H9 (cell line): Measurements from ENCODE around the gene EHBP1. TPM values are rescaled to one million over a fixed set of nuclear protein-coding genes. Genes with fewer than 3 reads are reported as not detected.

Experiments
- DNase-seq: peaks from one replicate; pipeline ENCODE4 v3.0.0-alpha.2; 2017
- H2AFZ ChIP-seq: one replicate; pipeline ENCODE4 v1.6.1; 2013; ENCODE audit warnings: mild to moderate bottlenecking, low read length, control low read depth, moderate library complexity
- H2AK5ac ChIP-seq: 2 replicates; pipeline ENCODE4 v1.6.1; 2013; ENCODE audit warnings: low read length, control low read depth, mixed read lengths; ENCODE audit not compliant: insufficient read length
- H2BK120ac ChIP-seq: one replicate; pipeline ENCODE4 v1.6.1; 2013; ENCODE audit warnings: low read depth, mild to moderate bottlenecking, low read length, control low read depth, inconsistent platforms; ENCODE audit not compliant: poor library complexity, severe bottlenecking
- H2BK12ac ChIP-seq: 2 replicates; pipeline ENCODE4 v1.6.1; 2013; ENCODE audit warnings: low read length, control low read depth, mixed read lengths, low read depth; ENCODE audit not compliant: insufficient read length
- H2BK15ac ChIP-seq: 2 replicates; pipeline ENCODE4 v1.6.1; 2013; ENCODE audit warnings: low read depth, low read length, control low read depth
- H2BK20ac ChIP-seq: one replicate; pipeline ENCODE4 v1.6.1; 2013; ENCODE audit warnings: low read depth, mild to moderate bottlenecking, low read length, control low read depth, inconsistent platforms; ENCODE audit not compliant: poor library complexity, severe bottlenecking
- H2BK5ac ChIP-seq: 2 replicates; pipeline ENCODE4 v1.6.1; 2013; ENCODE audit warnings: low read length, control low read depth, mixed read lengths; ENCODE audit not compliant: insufficient read length
- H3K14ac ChIP-seq: 2 replicates; pipeline ENCODE4 v1.6.1; 2013; ENCODE audit warnings: low read length, control low read depth; ENCODE audit not compliant: insufficient read depth
- H3K18ac ChIP-seq: 2 replicates; pipeline ENCODE4 v1.6.1; 2013; ENCODE audit warnings: low read depth, mild to moderate bottlenecking, mixed read lengths, low read length, control low read depth; ENCODE audit not compliant: insufficient read length
- H3K23ac ChIP-seq: 2 replicates; pipeline ENCODE4 v1.6.1; 2013; ENCODE audit warnings: low read length, control low read depth, mixed read lengths, low read depth; ENCODE audit not compliant: insufficient read length
- H3K23me2 ChIP-seq: 2 replicates; pipeline ENCODE4 v1.6.1; 2013; ENCODE audit warnings: low read depth, mild to moderate bottlenecking, mixed read lengths, low read length, control low read depth; ENCODE audit not compliant: insufficient read length, poor library complexity, severe bottlenecking
- H3K27ac ChIP-seq: 2 replicates; pipeline ENCODE4 v1.5.1; 2013; ENCODE audit warnings: low read length, control low read depth, mixed read lengths, low read depth; ENCODE audit not compliant: insufficient read length
- H3K27me3 ChIP-seq: 2 replicates; pipeline ENCODE4 v1.6.1; 2013; ENCODE audit warnings: low read length, control low read depth, inconsistent platforms; ENCODE audit not compliant: insufficient read depth
- H3K4ac ChIP-seq: 2 replicates; pipeline ENCODE4 v1.6.1; 2013; ENCODE audit warnings: low read depth, mild to moderate bottlenecking, control low read depth, inconsistent platforms, low read length, moderate library complexity
- H3K4me1 ChIP-seq: 2 replicates; pipeline ENCODE4 v1.6.1; 2013; ENCODE audit warnings: low read length, control low read depth, inconsistent platforms; ENCODE audit not compliant: insufficient read depth
- H3K4me2 ChIP-seq: 2 replicates; pipeline ENCODE4 v1.6.1; 2013; ENCODE audit warnings: low read length, control low read depth, mixed read lengths; ENCODE audit not compliant: insufficient read length, insufficient read depth
- H3K56ac ChIP-seq: 2 replicates; pipeline ENCODE4 v1.6.1; 2013; ENCODE audit warnings: low read depth, mild to moderate bottlenecking, mixed read lengths, low read length, control low read depth; ENCODE audit not compliant: insufficient read length
- H3K79me1 ChIP-seq: 2 replicates; pipeline ENCODE4 v1.6.1; 2013; ENCODE audit warnings: low read depth, mild to moderate bottlenecking, moderate library complexity, low read length, control low read depth, inconsistent platforms; ENCODE audit not compliant: insufficient read depth, poor library complexity, severe bottlenecking
- H3K79me2 ChIP-seq: 2 replicates; pipeline ENCODE4 v1.6.1; 2013; ENCODE audit warnings: low read length, control low read depth, inconsistent platforms; ENCODE audit not compliant: insufficient read depth
- H3K9ac ChIP-seq: 2 replicates; pipeline ENCODE4 v1.6.1; 2013; ENCODE audit warnings: low read length, control low read depth, mixed read lengths; ENCODE audit not compliant: insufficient read length; ENCODE audit errors: extremely low read depth
- H3K9me3 ChIP-seq: one replicate; pipeline ENCODE4 v1.6.1; 2013; ENCODE audit warnings: low read depth, low read length, inconsistent platforms; ENCODE audit not compliant: control insufficient read depth
- H3T11ph ChIP-seq: one replicate; pipeline ENCODE4 v1.6.1; 2013; ENCODE audit warnings: mild to moderate bottlenecking, low read length, control low read depth, inconsistent platforms
- H4K20me1 ChIP-seq: one replicate; pipeline ENCODE4 v1.6.1; 2013; ENCODE audit not compliant: control insufficient read depth, insufficient read length, insufficient read depth
- H4K5ac ChIP-seq: 2 replicates; pipeline ENCODE4 v1.6.1; 2013; ENCODE audit warnings: low read depth, mild to moderate bottlenecking, mixed read lengths, low read length, control low read depth; ENCODE audit not compliant: insufficient read length
- H4K8ac ChIP-seq: replicated peaks from 2 replicates; pipeline ENCODE4 v1.6.1; 2013; ENCODE audit warnings: low read length, control low read depth, mixed read lengths, low read depth; ENCODE audit not compliant: insufficient read length
- H4K91ac ChIP-seq: 2 replicates; pipeline ENCODE4 v1.6.1; 2013; ENCODE audit warnings: low read depth, mild to moderate bottlenecking, moderate library complexity, mixed read lengths, low read length, control low read depth; ENCODE audit not compliant: insufficient read length
- H3K27ac Mint-ChIP-seq, 3 experiments: 2 replicates in 2 of 3; 3 replicates in 1 of 3; pipeline ENCODE4 v1.8.0; 2020 to 2021; ENCODE audit warnings: mixed read lengths in 3 of 3, mild to moderate bottlenecking in 1 of 3, moderate library complexity in 1 of 3
- H3K27me3 Mint-ChIP-seq: 2 replicates; pipeline ENCODE4 v1.8.0; 2021; ENCODE audit warnings: low read depth, mild to moderate bottlenecking, moderate library complexity, mixed read lengths
- H3K36me3 Mint-ChIP-seq, 3 experiments: 2 replicates in 2 of 3; 3 replicates in 1 of 3; pipeline ENCODE4 v1.8.0; 2020 to 2021; ENCODE audit warnings: low read depth in 3 of 3, mixed read lengths in 3 of 3; ENCODE audit not compliant: insufficient read depth in 1 of 3
- H3K4me1 Mint-ChIP-seq, 2 experiments: 2 replicates each; pipeline ENCODE4 v1.8.0; 2020; ENCODE audit warnings: mixed read lengths in 2 of 2
- H3K4me3 Mint-ChIP-seq, 2 experiments: 2 replicates in 1 of 2; 3 replicates in 1 of 2; pipeline ENCODE4 v1.8.0; 2020 to 2021; ENCODE audit warnings: mild to moderate bottlenecking in 2 of 2, mixed read lengths in 2 of 2, moderate library complexity in 1 of 2
- H3K9me3 Mint-ChIP-seq, 2 experiments: 2 replicates in 1 of 2; 3 replicates in 1 of 2; pipeline ENCODE4 v1.8.0; 2020; ENCODE audit warnings: mild to moderate bottlenecking in 2 of 2, mixed read lengths in 2 of 2, moderate library complexity in 1 of 2
- CTCF ChIP-seq: fragments of 200-600 bp; sonication (generic); conservative IDR thresholded peaks from 3 replicates; pipeline ENCODE4 v1.8.0; 2021; ENCODE audit warnings: antibody characterized with exemption, mild to moderate bottlenecking
- WGBS: extraction: QIAGEN DNeasy Blood & Tissue Kit; methylation state at CpG from one replicate; pipeline ENCODE4 v1.1.7; 2013; ENCODE audit warnings: missing lambda C conversion rate, low lambda C conversion rate, mixed read lengths; ENCODE audit not compliant: insufficient read length; ENCODE audit errors: extremely low coverage; 5-methylcytosine and 5-hydroxymethylcytosine counted together
- total RNA-seq: library from RNA; stranded (reverse); gene quantifications from 2 replicates; pipeline ENCODE4 v1.2.1, GENCODE V29; 2021

EHBP1 gene
- total RNA-seq, 1 experiment from 2014 or later = 35.6 TPM

GRCh38 chr2:62785216-62785615, 79.7 kb downstream of the EHBP1 start:
- no peak overlapping the region for H3K56ac ChIP-seq
- no peak overlapping the region for H2BK120ac ChIP-seq
- no peaks in the 10 kb centered on the region for H3K4me1 ChIP-seq
- no peak overlapping the region for H3K27ac ChIP-seq
- H3K9me3 ChIP-seq = no peaks in the 10 kb centered on the region
- no peak overlapping the region for H4K91ac ChIP-seq
- H3K23me2 ChIP-seq = no peaks in the 10 kb centered on the region
- Mint-ChIP-seq H3K36me3 (peaks cover 9 to 27% (median 19%) of the 10 kb centered on the region in 3 experiments), H3K9me3 (peaks cover 9 to 16% of the 10 kb centered on the region in 2 experiments), H3K27ac (no peak overlapping the region), H3K27me3 (no peaks in the 10 kb centered on the region), H3K4me3 (no peak overlapping the region), H3K4me1 (no peaks in the 10 kb centered on the region)
- 0 out of 2 replicates have a peak, but pooled peaks cover 2% of the 10 kb centered on the region for H3K79me2 ChIP-seq
- H2BK12ac ChIP-seq = no peak overlapping the region
- DNase-seq = no peak
- no peak overlapping the region for H2AFZ ChIP-seq
- H3K23ac ChIP-seq = no peak overlapping the region
- H3K79me1 ChIP-seq = no peaks in the 10 kb centered on the region
- H3K18ac ChIP-seq = no peak overlapping the region
- WGBS = no CpG with 5 or more reads among the region's 3 CpGs
- H4K20me1 ChIP-seq = no peaks in the 10 kb centered on the region
- H3K14ac ChIP-seq = no peak overlapping the region
- H4K8ac ChIP-seq = no peak overlapping the region
- no peak overlapping the region for H3T11ph ChIP-seq
- H4K5ac ChIP-seq = no peak overlapping the region
- H2BK5ac ChIP-seq = no peak overlapping the region
- TF ChIP-seq CTCF = no peak
- H3K4ac ChIP-seq = no peak overlapping the region
- H2BK15ac ChIP-seq = no peak overlapping the region
- no peak overlapping the region for H3K9ac ChIP-seq
- H2BK20ac ChIP-seq = no peak overlapping the region
- no peak overlapping the region for H3K4me2 ChIP-seq
- no peak overlapping the region for H2AK5ac ChIP-seq
- H3K27me3 ChIP-seq = no peaks in the 10 kb centered on the region
